ENCODE data around the gene CYB5R4. TPM values are rescaled to one million over a fixed set of nuclear protein-coding genes. Genes with fewer than 3 reads are reported as not detected.

CYB5R4 gene
- total and polyA plus RNA-seq, 2 donors (not counting 1 experiment from before 2014, with no cell fraction given) = 11.8 to 39.6 TPM

DNA sequence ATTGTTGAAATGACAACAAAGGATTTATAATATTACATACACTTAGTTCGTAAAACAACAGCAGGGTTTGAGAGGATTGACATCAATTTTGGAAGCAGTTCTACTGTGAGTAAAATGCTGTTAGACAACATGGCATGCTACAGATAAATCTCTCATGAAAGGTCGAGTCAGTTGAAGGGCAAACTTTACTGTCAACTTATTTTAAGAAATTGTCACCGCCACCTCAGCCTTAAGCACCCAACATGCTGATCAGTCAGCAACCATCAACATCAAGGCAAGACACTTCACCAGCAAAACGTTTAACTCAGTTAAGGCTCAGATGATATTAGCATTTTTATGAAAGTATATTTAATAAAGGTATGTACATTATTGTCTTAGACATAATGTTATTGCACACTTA lies 31.0 kb downstream of the CYB5R4 start:
- no peak overlapping the region for H2AFZ ChIP-seq (ENCODE audit: insufficient read depth, low read depth, low read length, poor library complexity, severe bottlenecking)
- H3K4me3 Mint-ChIP-seq = no peak overlapping the region
- H3K9ac ChIP-seq (ENCODE audit: low read length) = no peak overlapping the region
- H4K20me1 ChIP-seq (ENCODE audit: control insufficient read depth, insufficient read depth, low read length, poor library complexity, severe bottlenecking) = peaks cover 71% of the 10 kb centered on the region
- H3K27me3 ChIP-seq (replicated peaks in 1 of 4; ENCODE audit: control extremely low read depth in 1 of 4, control insufficient read depth in 3 of 4, insufficient read depth in 4 of 4, low read length in 3 of 4) = no peaks in the 10 kb centered on the region
- H3K4me1 Mint-ChIP-seq = peaks cover 54% of the 10 kb centered on the region
- WGBS (ENCODE audit: insufficient coverage) = 100% methylated on average over 2 of the region's 4 CpGs
- H3K9me3 Mint-ChIP-seq (ENCODE audit: insufficient read depth) = no peaks in the 10 kb centered on the region
- peaks cover 93% of the 10 kb centered on the region for H3K79me2 ChIP-seq (ENCODE audit: control insufficient read depth, insufficient read depth, low read length)
- no peak overlapping the region for H3K4me2 ChIP-seq (replicated peaks; ENCODE audit: low read depth, low read length, poor library complexity, severe bottlenecking)
- ChIA-PET CTCF (no interaction called here), POLR2A (no interaction called here)
- H3K27ac ChIP-seq (ENCODE audit: low read length in 2 of 2) = no peak overlapping the region
- intact Hi-C loops (cut with micrococcal nuclease) = no loop called here
- H3K27me3 Mint-ChIP-seq = no peaks in the 10 kb centered on the region
- peaks cover 5 to 7% of the 10 kb centered on the region in 2 donors for H3K4me1 ChIP-seq (ENCODE audit: control insufficient read depth in 2 of 2, insufficient read depth in 2 of 2, low read length in 2 of 2)
- no peak for ATAC-seq (ENCODE audit: low read depth)
- no peak overlapping the region for H3K4me3 ChIP-seq (ENCODE audit: control extremely low read depth in 1 of 5, extremely low read depth in 1 of 5, insufficient read depth in 1 of 5, low read depth in 2 of 5, low read length in 4 of 5)
- H3K36me3 ChIP-seq (replicated peaks in 1 of 2; ENCODE audit: control extremely low read depth in 1 of 2, control insufficient read depth in 1 of 2, extremely low read depth in 1 of 2, insufficient read depth in 2 of 2, low read length in 1 of 2) = peaks cover 3 to 17% of the 10 kb centered on the region in 2 experiments
- H3K9me3 ChIP-seq (ENCODE audit: control extremely low read depth in 1 of 3, control insufficient read depth in 2 of 3, insufficient read depth in 1 of 3, low read length in 2 of 3) = peaks cover 0 to 2% (median 0%) of the 10 kb centered on the region in 3 donors
- TF ChIP-seq, protein P1, sequence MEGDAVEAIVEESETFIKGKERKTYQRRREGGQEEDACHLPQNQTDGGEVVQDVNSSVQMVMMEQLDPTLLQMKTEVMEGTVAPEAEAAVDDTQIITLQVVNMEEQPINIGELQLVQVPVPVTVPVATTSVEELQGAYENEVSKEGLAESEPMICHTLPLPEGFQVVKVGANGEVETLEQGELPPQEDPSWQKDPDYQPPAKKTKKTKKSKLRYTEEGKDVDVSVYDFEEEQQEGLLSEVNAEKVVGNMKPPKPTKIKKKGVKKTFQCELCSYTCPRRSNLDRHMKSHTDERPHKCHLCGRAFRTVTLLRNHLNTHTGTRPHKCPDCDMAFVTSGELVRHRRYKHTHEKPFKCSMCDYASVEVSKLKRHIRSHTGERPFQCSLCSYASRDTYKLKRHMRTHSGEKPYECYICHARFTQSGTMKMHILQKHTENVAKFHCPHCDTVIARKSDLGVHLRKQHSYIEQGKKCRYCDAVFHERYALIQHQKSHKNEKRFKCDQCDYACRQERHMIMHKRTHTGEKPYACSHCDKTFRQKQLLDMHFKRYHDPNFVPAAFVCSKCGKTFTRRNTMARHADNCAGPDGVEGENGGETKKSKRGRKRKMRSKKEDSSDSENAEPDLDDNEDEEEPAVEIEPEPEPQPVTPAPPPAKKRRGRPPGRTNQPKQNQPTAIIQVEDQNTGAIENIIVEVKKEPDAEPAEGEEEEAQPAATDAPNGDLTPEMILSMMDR (IDR thresholded peaks at IDR 0.05) = no peak
- TF ChIP-seq EZH2 (IDR thresholded peaks at IDR 0.05; ENCODE audit: borderline replicate concordance, insufficient read depth, low read depth, low read length, poor library complexity, severe bottlenecking) = no peak
- H3K27ac Mint-ChIP-seq = no peak overlapping the region
- no peak for DNase-seq

DNA sequence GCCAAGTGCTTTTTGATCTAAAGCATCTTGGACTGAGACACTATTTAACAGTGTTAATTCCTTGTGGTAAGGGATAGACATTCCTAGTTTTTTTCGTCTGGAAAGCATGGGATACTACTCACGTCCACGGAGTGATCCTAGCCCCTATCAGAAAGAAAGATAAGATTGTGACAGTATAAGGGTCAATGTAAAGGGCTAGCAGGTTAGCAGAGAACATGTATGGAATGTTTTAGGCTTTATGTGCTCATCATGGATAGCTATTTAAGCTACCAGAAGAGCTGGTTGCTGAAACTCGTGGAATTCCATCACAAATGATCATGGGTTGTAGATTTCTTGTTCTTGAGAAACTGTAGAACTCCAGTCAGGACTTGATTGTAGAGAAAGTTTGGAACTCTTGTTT lies 32.1 kb downstream of the CYB5R4 start:
- Mint-ChIP-seq H3K27ac (no peak overlapping the region), H3K4me3 (no peak overlapping the region), H3K9me3 (ENCODE audit: insufficient read depth) (no peaks in the 10 kb centered on the region), H3K27me3 (no peaks in the 10 kb centered on the region), H3K4me1 (peaks cover 52% of the 10 kb centered on the region)
- Histone ChIP-seq H3K79me2 (ENCODE audit: control insufficient read depth, insufficient read depth, low read length) (peaks cover 93% of the 10 kb centered on the region), H4K20me1 (ENCODE audit: control insufficient read depth, insufficient read depth, low read length, poor library complexity, severe bottlenecking) (peaks cover 72% of the 10 kb centered on the region), H3K27ac (ENCODE audit: low read length in 2 of 2) (no peak overlapping the region), H3K4me1 (ENCODE audit: control insufficient read depth in 2 of 2, insufficient read depth in 2 of 2, low read length in 2 of 2) (peaks cover 5 to 7% of the 10 kb centered on the region in 2 donors), H3K9ac (ENCODE audit: low read length) (no peak overlapping the region), H3K4me2 (replicated peaks; ENCODE audit: low read depth, low read length, poor library complexity, severe bottlenecking) (no peak overlapping the region), H2AFZ (ENCODE audit: insufficient read depth, low read depth, low read length, poor library complexity, severe bottlenecking) (no peak overlapping the region), H3K36me3 (replicated peaks in 1 of 2; ENCODE audit: control extremely low read depth in 1 of 2, control insufficient read depth in 1 of 2, extremely low read depth in 1 of 2, insufficient read depth in 2 of 2, low read length in 1 of 2) (peaks cover 3 to 22% of the 10 kb centered on the region in 2 experiments), H3K9me3 (ENCODE audit: control extremely low read depth in 1 of 3, control insufficient read depth in 2 of 3, insufficient read depth in 1 of 3, low read length in 2 of 3) (peaks cover 0 to 2% (median 0%) of the 10 kb centered on the region in 3 donors), H3K4me3 (ENCODE audit: control extremely low read depth in 1 of 5, extremely low read depth in 1 of 5, insufficient read depth in 1 of 5, low read depth in 2 of 5, low read length in 4 of 5) (no peak overlapping the region), H3K27me3 (replicated peaks in 1 of 4; ENCODE audit: control extremely low read depth in 1 of 4, control insufficient read depth in 3 of 4, insufficient read depth in 4 of 4, low read length in 3 of 4) (no peaks in the 10 kb centered on the region)
- ATAC-seq (ENCODE audit: low read depth) (no peak), DNase-seq (no peak)
- intact Hi-C loops (cut with micrococcal nuclease) = no loop called here
- POLR2A ChIA-PET = no interaction called here
- 94% methylated on average over 4 of the region's 4 CpGs for WGBS (ENCODE audit: insufficient coverage)
- no peak for TF ChIP-seq EZH2 (IDR thresholded peaks at IDR 0.05; ENCODE audit: borderline replicate concordance, insufficient read depth, low read depth, low read length, poor library complexity, severe bottlenecking)
- TF ChIP-seq, protein P1 (IDR thresholded peaks at IDR 0.05) = no peak
- CTCF ChIA-PET = no interaction called here
